ENCODE measurements around the gene TLR1. TPM values are rescaled to one million over a fixed set of nuclear protein-coding genes. Genes with fewer than 3 reads are reported as not detected.
"Not testable (repeated sequence)": the region's sequence is repeated elsewhere in the genome, so short reads cannot be mapped to it uniquely, and the experiment has no call there.

Gene TLR1
- total RNA-seq, 1 donor from 2014 or later: 28.9 TPM

- intact Hi-C loops (cut with DNase I): no loop called here
- DNase-seq (ENCODE audit: low spot score) (no peak), ATAC-seq (no peak)
Measured at GRCh38 chr4:38811297-38811696, 6.7 kb upstream of the TLR1 start.

DNA sequence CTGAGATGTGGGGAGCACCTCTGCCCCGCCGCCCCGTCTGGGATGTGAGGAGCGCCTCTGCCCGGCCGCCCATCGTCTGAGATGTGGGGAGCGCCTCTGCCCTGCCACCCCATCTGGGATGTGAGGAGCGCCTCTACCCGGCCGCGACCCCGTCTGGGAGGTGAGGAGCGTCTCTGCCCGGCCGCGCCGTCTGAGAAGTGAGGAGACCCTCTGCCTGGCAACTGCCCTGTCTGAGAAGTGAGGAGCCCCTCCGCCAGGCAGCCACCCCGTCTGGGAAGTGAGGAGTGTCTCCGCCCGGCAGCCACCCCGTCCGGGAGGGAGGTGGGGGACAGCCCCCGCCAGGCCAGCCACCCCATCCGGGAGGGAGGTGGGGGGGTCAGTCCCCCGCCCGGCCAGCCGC lies 2.9 kb upstream of the TLR1 start:
- ATAC-seq; intact Hi-C loops (cut with DNase I); DNase-seq (ENCODE audit: low spot score): not testable (repeated sequence)

DNA sequence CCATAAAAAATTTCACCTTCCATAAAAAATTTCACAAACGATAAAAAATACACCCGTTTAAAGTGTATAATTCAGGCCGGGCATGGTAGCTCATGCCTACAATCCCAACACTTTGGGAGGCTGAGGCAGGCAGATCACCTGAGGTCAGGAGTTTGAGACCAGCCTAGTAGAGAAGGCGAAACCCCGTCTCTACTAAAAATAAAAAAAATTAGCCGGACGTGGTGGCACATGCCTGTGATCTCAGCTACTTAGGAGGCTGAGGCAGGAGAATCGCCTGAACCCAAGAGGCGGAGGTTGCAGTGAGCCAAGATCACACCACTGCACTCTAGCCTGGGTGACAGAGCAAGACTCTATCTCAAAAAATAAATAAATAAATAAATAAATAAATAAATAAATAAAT lies 1.7 kb upstream of the TLR1 start:
- intact Hi-C loops (cut with DNase I): not testable (repeated sequence)

DNA sequence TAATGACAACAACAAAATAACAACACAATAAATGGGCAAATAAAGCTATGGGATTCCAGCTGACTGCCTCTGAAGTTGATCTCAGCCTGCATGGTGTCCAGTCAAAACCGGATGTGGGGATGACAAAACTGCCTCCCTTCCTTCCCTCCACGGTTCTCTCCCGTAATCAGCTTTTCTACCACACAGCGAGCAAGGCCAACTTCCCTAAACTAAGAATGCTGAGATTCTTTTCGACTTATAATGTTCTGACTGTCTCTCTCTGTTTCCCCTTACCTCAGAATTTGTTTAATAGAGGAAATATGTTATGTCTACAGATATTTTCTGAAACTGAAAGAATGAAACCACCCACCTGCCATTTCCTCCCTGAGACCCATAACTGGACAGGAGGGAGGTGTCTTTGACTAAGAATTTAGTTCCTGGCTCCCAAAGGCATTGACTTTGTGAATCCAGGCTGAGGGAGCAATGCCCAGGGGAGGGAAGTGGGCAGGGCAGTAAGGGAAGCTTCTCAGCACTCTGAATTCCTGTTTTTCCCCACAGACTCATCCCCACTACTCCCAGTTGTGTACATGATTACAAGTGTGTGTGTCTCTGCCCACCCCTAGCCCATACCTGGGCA lies 1.0 kb upstream of the TLR1 start:
- peak; percentile 80 for ATAC-seq
- intact Hi-C loops (cut with DNase I): no loop called here

More for the DNA sequence above, 1.7 kb upstream of the TLR1 start:
- ATAC-seq; DNase-seq (ENCODE audit: low spot score): not testable (repeated sequence)

GRCh38 chr4:38803833-38804653 lies 548 bp downstream of the TLR1 start:
- intact Hi-C loops (cut with DNase I): no loop called here
- no peak for DNase-seq (ENCODE audit: low spot score)
- peak; percentile 45 for ATAC-seq

More for the DNA sequence above, 1.0 kb upstream of the TLR1 start:
- no peak for DNase-seq (ENCODE audit: low spot score)

- DNase-seq (ENCODE audit: low spot score) (no peak), ATAC-seq (no peak)
- intact Hi-C loops (cut with DNase I): no loop called here
Measured at GRCh38 chr4:38802561-38803355, 1.8 kb downstream of the TLR1 start.

DNA sequence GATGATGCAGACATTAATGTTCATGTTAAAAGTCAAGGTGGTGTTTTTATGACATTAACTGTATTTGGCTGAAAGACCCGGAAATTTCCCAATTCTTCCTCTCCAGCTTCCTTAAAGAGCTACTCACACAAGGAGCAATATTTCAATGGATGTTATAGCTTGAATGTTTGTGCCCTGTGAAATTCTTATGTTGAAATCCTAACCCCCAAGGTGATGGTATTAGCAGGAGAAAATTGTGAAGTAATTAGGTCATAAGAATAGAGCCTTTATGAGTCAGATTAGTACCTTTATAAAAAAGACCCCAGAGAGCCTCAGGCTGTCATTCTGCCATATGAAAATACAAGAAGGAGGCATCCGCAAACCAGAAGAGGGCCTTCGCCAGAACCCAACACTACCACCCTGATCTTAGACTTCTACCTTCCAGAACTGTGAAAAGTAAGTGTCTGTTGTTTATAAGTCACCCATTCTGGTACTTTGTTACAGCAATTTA lies 3.6 kb downstream of the TLR1 start:
- no peak for ATAC-seq
- intact Hi-C loops (cut with DNase I): no loop called here
- no peak for DNase-seq (ENCODE audit: low spot score)

DNA sequence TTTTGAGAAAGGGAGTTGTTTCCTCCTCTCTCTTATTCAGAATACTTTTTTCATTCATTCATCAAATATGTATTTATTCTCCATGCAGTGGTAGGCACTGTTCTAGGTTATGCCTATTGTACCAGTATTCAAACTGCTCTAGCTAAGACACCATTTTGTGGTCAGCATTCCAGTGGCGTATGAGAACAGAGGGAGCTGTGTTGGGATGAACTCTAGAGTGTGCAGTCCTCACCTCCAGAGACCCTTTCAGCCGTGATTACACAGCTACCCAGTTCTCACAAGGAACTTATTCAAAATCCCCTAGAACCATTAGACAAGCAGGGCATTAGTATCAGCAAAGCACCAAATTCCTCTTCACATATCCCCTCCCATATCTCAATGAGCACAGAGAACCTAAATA lies 4.2 kb downstream of the TLR1 start:
- DNase-seq (ENCODE audit: low spot score) (no peak), ATAC-seq (no peak)
- intact Hi-C loops (cut with DNase I): no loop called here

- ATAC-seq (no peak), DNase-seq (ENCODE audit: low spot score) (no peak)
- intact Hi-C loops (cut with DNase I): no loop called here
Measured at GRCh38 chr4:38795087-38795486, 9.5 kb downstream of the TLR1 start.

- ATAC-seq (no peak), DNase-seq (ENCODE audit: low spot score) (no peak)
- intact Hi-C loops (cut with DNase I): no loop called here
Measured at GRCh38 chr4:38794051-38794450, 10.5 kb downstream of the TLR1 start.

- intact Hi-C loops (cut with DNase I): no loop called here
- ATAC-seq (peak; percentile 57), DNase-seq (ENCODE audit: low spot score) (no peak)
Measured at GRCh38 chr4:38791010-38791409, 13.6 kb downstream of the TLR1 start.

DNA sequence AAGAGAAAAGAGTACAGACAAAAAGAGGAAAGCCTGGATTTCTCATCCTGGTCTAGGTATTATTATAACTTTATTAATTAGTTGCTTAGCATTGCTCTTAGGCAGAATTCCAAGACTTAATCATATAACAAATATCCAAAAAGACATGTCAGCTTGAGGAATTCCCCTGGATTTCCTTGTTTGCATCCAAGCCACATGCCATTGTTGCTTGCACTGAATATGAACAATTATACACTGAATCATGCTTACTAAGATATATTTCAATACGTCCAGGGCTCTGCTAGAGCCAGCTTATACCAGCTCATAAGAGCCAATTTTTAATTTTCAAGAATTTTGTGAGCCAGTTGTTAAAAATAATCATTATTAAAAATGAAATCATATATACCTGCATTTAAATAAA lies 16.3 kb downstream of the TLR1 start:
- DNase-seq (ENCODE audit: low spot score): no peak
- no peak for ATAC-seq
- intact Hi-C loops (cut with DNase I): no loop called here

DNA sequence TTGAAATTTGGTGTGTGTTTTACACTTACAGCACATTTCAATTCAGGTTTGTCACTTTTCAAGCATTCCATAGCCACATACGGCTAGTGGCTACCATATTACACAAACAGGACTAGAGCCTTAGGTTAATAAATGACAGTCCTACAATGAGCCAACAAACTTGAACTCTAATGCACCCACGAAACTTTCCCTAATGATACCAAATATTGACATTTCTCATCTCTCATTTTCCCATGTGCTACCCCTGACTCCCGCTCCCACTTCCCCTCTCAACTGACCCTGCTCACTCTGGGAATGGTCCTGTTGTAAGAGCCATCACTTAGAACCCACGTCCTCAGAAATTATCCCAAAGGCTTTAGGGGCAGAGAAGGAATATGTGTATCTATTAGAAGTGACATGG lies 16.9 kb downstream of the TLR1 start:
- no peak for ATAC-seq
- intact Hi-C loops (cut with DNase I): no loop called here
- DNase-seq (ENCODE audit: low spot score): no peak

DNA sequence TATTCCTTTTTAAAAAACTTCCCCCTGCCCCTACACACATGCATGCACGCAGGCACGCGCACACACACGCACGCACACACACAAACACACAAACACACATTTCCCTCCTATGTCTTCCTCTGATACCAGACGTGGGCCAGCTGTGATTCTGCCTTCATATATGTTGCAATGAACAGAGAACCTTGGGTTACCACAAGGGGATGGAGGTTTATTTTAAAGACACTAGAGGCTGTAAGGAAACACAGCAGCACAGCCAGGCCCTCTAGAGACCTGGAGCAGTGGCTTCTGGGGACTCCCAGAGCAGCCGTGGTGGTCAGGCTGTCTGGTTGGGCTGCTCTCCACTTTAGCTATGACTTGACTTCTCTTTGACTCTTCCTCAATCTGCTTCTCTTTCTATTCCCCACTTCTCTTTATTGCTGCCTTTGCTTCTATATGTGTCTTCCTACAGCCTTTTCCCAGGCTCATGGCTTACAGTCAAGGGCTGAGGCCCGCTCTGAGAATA lies 18.6 kb downstream of the TLR1 start:
- DNase-seq (ENCODE audit: low spot score) (no peak), ATAC-seq (peak; percentile 80)
- intact Hi-C loops (cut with DNase I): no loop called here

DNA sequence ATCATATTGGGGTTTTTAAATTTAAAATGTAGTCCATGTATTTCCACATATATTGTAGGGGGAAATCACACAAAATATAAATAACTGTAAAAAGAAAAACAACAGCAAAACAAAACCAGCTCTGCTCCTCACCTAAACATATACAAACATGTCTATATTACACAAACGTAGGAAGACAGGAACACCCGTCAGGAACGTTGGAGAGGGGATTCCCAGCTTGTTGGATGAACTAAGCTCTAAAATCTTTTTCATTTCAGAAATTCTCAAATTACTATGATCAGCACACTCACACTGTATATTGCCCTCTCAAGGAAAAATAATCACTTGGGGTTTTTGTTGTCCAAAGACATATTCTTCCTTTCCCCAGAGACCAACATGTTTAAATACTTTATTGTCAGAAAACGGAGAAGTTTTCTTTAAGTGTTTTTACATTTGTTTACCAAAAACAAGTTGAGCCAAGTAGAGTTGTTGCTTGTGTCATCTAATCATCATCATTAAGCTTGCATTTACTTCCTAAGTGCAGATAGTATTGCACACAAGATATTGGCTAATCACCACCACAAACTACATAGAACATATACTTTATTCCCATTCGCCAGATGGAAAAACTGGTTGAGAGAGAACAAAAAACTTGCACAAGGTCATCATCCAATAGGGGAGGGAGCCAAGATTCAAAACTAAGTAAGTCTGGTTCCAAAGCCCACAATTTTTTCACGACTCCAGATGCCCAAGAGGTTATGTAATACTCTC lies 19.4 kb downstream of the TLR1 start:
- DNase-seq (ENCODE audit: low spot score): no peak
- ATAC-seq: no peak
- intact Hi-C loops (cut with DNase I): no loop called here

DNA sequence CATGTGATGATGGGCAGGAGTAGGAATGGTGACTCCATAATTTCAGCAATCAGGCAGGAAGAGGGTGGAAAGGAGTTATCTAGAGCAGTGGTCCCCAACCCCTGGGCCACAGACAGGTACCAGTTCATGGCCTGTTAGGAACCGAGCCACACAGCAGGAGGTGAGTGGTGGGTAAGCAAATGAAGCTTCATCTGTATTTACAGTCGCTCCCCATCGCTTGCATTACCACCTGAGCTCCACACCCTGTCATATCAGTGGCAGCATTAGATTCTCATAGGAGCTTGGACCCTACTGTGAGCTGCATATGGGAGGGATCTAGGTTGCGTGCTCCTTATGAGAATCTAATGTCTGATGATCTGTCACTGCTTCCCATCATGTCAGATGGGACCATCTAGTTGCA lies 20.4 kb downstream of the TLR1 start:
- no peak for DNase-seq (ENCODE audit: low spot score)
- ATAC-seq: no peak
- intact Hi-C loops (cut with DNase I): no loop called here

GRCh38 chr4:38783109-38783460 lies 21.5 kb downstream of the TLR1 start:
- DNase-seq (ENCODE audit: low spot score) (no peak), ATAC-seq (no peak)
- intact Hi-C loops (cut with DNase I): no loop called here

- intact Hi-C loops (cut with DNase I): no loop called here
- DNase-seq (ENCODE audit: low spot score): no peak
Measured at GRCh38 chr4:38782452-38783108, 22.0 kb downstream of the TLR1 start, which contains the start of gene TLR10. TLR10 (minus strand) TSS chr4:38782990; CDS start chr4:38775590, 7,400 bp downstream.

More at GRCh38 chr4:38782452-38783108, 22.0 kb downstream of the TLR1 start, which contains the start of gene TLR10:
- peak; percentile 63 for ATAC-seq
